Measurements from ENCODE around the gene ZNF692.

DNA sequence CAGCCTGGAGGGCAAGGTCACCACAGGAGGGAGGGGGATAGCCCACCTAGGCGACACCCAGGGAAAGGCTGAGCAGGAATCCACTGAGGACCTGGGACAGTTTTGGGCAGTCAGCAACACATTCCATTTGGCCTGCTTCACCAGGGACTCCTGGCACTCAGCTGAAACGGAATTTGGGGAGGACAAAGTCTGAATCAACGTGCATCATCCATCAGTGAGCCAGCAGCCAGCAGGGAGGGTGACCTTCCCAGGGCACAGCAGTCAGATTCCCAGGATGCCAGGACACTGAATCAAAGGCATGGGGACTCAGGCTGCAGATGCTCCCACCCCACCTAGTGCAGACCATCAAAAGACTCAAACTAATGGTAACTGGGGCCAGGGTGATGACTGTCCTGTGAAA is 37.8 kb downstream of the ZNF692 start:
- TF ChIP-seq POLR2AphosphoS5 (IDR thresholded peaks at IDR 0.05; ENCODE audit: low read depth, low read length) (no peak), SIN3A (IDR thresholded peaks at IDR 0.05; ENCODE audit: borderline replicate concordance, insufficient read depth, low read length) (no peak), TAF1 (IDR thresholded peaks at IDR 0.05; ENCODE audit: borderline replicate concordance, insufficient read depth, low read length) (no peak), FOXP2 (optimal IDR thresholded peaks at IDR 0.05; ENCODE audit: borderline replicate concordance, extremely low read depth, extremely low read length, insufficient read depth) (no peak)
- TF ChIP-seq, protein P1, sequence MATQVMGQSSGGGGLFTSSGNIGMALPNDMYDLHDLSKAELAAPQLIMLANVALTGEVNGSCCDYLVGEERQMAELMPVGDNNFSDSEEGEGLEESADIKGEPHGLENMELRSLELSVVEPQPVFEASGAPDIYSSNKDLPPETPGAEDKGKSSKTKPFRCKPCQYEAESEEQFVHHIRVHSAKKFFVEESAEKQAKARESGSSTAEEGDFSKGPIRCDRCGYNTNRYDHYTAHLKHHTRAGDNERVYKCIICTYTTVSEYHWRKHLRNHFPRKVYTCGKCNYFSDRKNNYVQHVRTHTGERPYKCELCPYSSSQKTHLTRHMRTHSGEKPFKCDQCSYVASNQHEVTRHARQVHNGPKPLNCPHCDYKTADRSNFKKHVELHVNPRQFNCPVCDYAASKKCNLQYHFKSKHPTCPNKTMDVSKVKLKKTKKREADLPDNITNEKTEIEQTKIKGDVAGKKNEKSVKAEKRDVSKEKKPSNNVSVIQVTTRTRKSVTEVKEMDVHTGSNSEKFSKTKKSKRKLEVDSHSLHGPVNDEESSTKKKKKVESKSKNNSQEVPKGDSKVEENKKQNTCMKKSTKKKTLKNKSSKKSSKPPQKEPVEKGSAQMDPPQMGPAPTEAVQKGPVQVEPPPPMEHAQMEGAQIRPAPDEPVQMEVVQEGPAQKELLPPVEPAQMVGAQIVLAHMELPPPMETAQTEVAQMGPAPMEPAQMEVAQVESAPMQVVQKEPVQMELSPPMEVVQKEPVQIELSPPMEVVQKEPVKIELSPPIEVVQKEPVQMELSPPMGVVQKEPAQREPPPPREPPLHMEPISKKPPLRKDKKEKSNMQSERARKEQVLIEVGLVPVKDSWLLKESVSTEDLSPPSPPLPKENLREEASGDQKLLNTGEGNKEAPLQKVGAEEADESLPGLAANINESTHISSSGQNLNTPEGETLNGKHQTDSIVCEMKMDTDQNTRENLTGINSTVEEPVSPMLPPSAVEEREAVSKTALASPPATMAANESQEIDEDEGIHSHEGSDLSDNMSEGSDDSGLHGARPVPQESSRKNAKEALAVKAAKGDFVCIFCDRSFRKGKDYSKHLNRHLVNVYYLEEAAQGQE (IDR thresholded peaks at IDR 0.05; ENCODE audit: insufficient read depth in 1 of 2, low read depth in 2 of 2, low read length in 2 of 2), result no peak
